ENCODE results near the gene C14orf93.
"Not testable (repeated sequence)": the region's sequence is repeated elsewhere in the genome, so short reads cannot be mapped to it uniquely, and the experiment has no call there.

Gene C14orf93

DNA sequence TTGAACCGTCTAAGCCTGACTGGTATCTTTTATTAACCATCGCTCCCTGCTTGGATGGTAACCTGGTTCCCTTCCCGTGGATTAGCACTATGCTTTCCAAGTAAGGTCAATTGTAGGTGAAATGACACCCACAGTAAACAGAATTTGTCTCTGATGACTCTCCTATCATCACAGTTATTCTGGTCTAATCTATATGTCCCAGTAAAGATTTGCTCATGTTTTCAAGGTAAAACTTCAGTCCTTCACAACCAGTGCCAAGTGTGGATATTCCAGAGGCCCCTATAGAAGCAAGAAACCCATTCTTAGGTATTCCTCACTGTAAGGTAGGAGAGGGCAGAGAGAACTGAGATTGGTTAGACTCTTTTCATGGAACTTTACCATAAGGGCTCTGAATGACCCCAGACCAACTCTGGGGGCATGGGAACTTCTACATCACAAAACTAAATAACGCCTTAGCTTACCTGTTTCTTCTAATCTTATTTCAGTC, 43.1 kb downstream of the C14orf93 start:
- DNase-seq, result no peak

DNA sequence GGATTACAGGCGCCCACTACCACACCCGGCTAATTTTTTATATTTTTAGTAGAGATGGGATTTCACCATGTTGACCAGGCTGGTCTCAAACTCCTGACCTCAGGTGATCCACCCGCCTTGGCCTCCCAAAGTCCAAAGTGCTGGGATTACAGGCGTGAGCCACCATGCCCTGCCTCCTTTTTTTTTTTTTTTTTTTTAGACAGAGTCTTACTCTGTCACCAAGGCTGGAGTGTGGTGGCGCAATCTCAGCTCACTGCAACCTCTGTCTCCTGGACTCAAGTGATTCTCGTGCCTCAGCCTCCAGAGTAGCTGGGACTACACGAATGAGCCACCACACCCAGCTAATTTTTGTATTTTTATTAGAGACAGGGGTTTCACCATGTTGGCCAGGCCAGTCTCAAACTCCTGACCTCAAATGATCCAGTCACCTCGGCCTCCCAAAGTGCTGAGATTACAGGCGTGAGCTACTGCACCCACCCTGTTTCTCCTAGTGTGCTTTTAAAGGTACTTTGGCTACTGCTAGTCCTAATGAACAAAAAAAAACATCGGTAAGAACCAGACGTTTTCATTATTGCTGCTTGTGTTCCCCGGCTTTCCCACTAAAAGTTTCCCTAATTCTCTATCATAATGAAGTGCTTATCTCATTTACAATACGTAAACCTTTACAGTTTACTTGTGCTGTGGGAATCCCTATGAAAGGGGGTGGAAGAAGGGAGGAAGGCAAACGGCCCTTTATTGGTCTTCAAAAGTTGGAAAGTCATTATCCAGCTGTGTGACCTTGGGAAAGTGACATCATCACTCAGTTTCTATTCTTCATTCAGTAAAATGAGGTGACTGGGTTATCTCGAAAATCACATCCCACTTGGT, 43.8 kb downstream of the C14orf93 start:
- not testable (repeated sequence) for DNase-seq

DNA sequence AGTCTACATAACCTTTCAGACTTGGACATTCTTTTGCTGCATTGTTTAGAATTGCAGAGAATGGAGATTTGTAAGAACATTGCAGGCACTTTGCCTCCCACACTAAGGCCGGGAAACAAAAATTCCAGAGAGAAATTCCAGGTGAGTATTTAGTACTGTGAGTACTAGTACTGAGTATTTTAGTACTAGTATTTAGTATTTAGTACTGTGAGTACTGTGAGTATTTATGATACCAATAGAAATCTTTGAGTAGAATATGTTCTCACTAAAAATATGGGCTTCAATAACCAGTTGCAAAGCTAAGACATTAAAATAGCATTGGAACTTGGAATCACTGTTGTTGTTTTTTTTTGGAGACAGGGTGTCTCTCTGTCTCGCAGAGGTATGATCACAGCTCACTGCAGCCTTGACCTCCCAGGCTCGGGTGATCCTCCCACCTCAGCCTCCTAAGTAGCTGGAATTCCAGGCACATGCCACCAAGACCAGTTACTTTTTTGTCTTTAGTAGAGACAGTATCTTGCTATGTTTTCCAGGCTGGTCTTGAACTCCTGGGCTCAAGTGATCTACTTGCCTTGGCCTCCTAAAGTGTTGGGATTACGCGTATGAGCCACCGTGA, 47.8 kb downstream of the C14orf93 start:
- DNase-seq, result no peak

DNA sequence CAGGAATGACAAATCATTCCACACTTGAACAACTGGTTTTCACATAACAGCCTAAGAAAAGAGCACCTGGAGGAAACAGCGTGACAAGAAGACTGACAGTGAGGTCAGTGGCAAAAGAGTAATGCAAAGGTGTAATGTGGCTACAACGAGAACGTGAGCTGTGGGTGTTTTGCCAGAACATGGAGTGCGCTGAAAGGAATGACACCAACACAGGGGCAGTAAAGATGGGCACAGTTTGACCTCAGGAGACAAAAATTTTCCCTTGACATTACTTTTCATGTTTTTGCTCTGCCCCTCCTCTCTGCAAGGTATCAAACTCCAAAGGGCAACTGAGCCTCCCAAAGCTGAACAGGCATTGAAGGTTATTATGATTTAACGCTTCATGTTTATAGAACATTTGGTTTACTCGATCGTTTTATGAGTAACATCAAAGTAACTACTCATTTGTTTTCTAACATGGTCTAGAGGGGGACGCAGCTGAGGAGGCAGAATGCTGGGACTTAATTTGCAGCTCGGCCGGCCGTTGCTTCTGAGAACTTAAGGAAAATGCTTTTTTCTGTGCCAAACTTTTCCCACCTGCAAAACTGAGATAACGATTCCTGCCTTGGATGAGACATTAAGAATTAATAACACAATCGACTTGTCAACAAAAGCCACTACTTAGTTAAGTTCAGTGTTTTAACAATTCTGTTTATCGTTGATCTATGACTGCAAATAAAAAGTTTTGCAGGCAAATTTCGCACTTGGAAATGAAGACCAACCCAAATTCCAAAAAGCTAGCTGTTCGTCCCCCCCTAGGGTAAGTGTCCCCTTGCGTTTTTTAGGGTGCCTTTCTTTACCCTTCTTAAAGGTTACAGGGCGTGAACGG, 54.0 kb downstream of the C14orf93 start:
- no peak for DNase-seq

DNA sequence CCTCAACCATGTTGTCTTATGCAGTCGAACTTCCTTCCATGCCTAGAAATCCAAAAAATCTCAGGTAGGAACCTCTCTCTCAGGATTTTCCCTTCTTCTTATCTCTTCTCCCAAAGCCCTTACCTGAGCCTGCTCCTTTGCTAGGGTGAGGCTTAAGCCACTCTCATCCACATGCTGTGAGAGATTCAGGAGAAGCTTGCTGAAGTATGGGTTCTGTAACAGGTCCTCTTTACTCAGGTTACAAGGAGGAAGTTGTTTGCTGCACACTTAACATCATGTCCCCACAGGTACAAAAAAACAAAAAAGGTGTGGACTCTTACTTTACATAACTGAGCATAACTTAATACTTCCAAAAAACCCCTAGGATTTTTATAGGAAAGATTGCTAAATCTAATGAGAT, 57.5 kb downstream of the C14orf93 start:
- no peak for DNase-seq

DNA sequence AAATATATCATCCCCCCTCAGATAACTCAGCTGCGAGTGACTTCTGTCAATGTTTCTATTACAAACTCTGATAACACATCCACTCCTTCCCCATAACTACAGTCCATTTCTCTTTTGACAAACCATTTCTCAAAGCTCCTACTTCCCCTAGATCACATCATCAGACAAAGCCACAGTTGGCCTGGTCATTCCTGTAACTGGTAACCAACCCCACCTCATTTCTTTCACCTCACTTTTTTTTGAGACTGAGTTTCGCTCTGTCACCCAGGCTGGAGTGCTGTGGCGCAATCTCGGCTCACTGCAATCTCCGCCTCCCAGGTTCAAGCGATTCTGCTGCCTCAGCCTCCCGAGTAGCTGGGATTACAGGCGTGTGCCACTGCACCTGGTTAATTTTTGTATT, 58.1 kb downstream of the C14orf93 start:
- DNase-seq, result peak; percentile 15 to 46

DNA sequence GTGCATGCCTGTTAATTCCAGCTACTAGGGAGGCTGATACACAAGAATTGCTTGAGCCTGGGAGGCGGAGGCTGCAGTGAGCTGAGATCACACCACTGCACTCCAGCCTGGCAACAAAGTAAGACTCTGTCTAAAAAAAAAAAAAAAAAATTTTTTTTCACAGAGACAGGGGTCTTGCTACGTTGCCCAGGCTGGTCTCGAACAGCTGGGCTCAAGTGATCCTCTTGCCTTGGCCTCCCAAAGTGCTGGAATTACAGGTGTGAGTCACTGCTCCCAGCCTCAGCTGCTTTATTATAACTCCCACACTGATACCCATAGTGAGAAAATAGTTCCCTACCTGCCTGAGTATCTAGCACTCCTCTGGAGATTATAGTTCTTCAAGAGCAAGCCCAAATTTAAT, 64.3 kb downstream of the C14orf93 start:
- DNase-seq, result no peak

DNA sequence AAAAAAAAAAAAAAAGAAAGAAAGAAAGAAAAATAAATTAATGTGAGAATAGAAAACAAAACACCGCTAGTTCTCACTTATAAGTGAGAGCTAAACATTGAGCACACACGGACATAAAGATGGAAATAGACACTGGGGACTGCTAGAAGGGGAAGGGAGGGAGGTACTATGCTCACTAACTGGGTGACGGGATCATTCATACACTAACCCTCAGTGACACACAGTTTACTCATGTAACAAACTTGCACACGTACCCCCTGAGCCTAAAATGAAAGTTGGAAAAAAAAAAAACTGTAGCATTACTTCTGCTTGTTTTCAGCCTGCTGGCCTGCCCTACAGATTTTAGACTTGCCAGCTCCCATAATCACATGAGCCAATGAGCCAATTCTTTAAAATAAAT, 70.3 kb downstream of the C14orf93 start:
- DNase-seq, result no peak
